K562 (cell line): ENCODE measurements around the gene ST7. TPM values are rescaled to one million over a fixed set of nuclear protein-coding genes. Genes with fewer than 3 reads are reported as not detected.
A peak's percentile ranks its signal among the peaks of the same experiment; 100 is the strongest.

Source experiments
- EP300 ChIP-seq: IDR thresholded peaks from 2 replicates; pipeline ENCODE4 v1.6.1; 2012; ENCODE audit warnings: low read length, improper control_type of control experiment
- FOSL1 ChIP-seq: fragments of 200-800 bp; sonication (Bioruptor generic); conservative IDR thresholded peaks from 2 replicates; pipeline ENCODE4 v1.6.1; 2016; ENCODE audit warnings: missing genetic modification characterization, missing compliant biosample characterization
- GMEB1 ChIP-seq: fragments of 250-450 bp; sonication (Bioruptor Pico); IDR thresholded peaks from 2 replicates; pipeline ENCODE4 v1.4.0; 2020; ENCODE audit warnings: mild to moderate bottlenecking
- SAFB ChIP-seq: fragments of 200-400 bp; formaldehyde crosslinking; IDR thresholded peaks from 2 replicates; pipeline ENCODE4 v1.6.1; 2017; ENCODE audit warnings: low read depth, low read length, borderline replicate concordance
- SNIP1 ChIP-seq: fragments of 450-650 bp; IDR thresholded peaks from 2 replicates; pipeline ENCODE4 v1.7.1; 2017; ENCODE audit warnings: low read depth, mild to moderate bottlenecking
- USF1 ChIP-seq: sonication (generic); formaldehyde crosslinking; IDR thresholded peaks from 2 replicates; pipeline ENCODE4 v1.9.0; 2022; ENCODE audit warnings: mild to moderate bottlenecking, missing genetic modification reagents
- XRCC4 ChIP-seq: IDR thresholded peaks from one replicate; pipeline ENCODE4 v1.6.1; 2011; ENCODE audit not compliant: insufficient read depth, insufficient read length; ENCODE audit errors: extremely low read depth
- ZBTB8A ChIP-seq: fragments of 450-650 bp; IDR thresholded peaks from 2 replicates; pipeline ENCODE4 v1.6.1; 2018; ENCODE audit warnings: mild to moderate bottlenecking, moderate library complexity; ENCODE audit not compliant: partially characterized antibody
- ZNF311 ChIP-seq: fragments of 250-450 bp; sonication (Bioruptor Pico); IDR thresholded peaks from 2 replicates; pipeline ENCODE4 v1.4.0; 2020; ENCODE audit warnings: mild to moderate bottlenecking, moderate library complexity
- ZNF395 ChIP-seq: fragments of 200-800 bp; sonication (Bioruptor generic); IDR thresholded peaks from 2 replicates; pipeline ENCODE4 v1.6.1; 2017; ENCODE audit warnings: missing genetic modification characterization, missing compliant biosample characterization
- ZNF561 ChIP-seq: fragments of 450-650 bp; formaldehyde crosslinking; conservative IDR thresholded peaks from 2 replicates; pipeline ENCODE4 v1.4.0; 2020; ENCODE audit warnings: mild to moderate bottlenecking, moderate library complexity
- ZZZ3 ChIP-seq: fragments of 450-650 bp; IDR thresholded peaks from 2 replicates; pipeline ENCODE4 v1.6.1; 2016; ENCODE audit warnings: antibody characterized with exemption, mild to moderate bottlenecking, moderate library complexity
- polyA plus RNA-seq, 8 experiments: library from polyadenylated mRNA; depleted of rRNA in 4 of 8; stranded (reverse) in 5 of 8; unstranded in 3 of 8; fragments of >200 nt; fragmentation: Nextera tagmentation in 2 of 8; fragmentation: Illumina TruSeq in 1 of 8; extraction: Ambion mirVana in 2 of 8; extraction: Trizol in 1 of 8; gene quantifications; 2 replicates each; pipeline versions ENCODE4 v1.2.1 to v1.2.3, GENCODE V29; 2011 to 2014; ENCODE audit warnings: inconsistent platforms in 1 of 8, missing spikeins in 1 of 8
- total RNA-seq, 7 experiments: library from RNA; depleted of rRNA in 6 of 7; stranded (reverse); fragments of >200 nt in 6 of 7; fragmentation: Illumina TruSeq in 2 of 7; extraction: Trizol in 2 of 7; gene quantifications; 2 replicates each; pipeline versions ENCODE4 v1.2.1 to v1.2.3, GENCODE V29; 2011 to 2021; ENCODE audit warnings: low replicate concordance in 1 of 7
- TF ChIP-seq, protein P1 (sequence below): fragments of 250-450 bp; sonication (Bioruptor Pico); IDR thresholded peaks from 2 replicates; pipeline ENCODE4 v1.8.0; 2021; ENCODE audit warnings: moderate library complexity, mild to moderate bottlenecking, inconsistent platforms
- TF ChIP-seq, protein P2 (sequence below), 2 experiments: fragments of 450-650 bp; IDR thresholded peaks; 2 replicates each; pipeline ENCODE4 v1.6.1; 2016
- TF ChIP-seq, protein P3 (sequence below): fragments of 450-650 bp; formaldehyde crosslinking; IDR thresholded peaks from 2 replicates; pipeline ENCODE4 v1.4.0; 2022; ENCODE audit warnings: missing genetic modification characterization
- TF ChIP-seq, protein P4 (sequence below): sonication (generic); formaldehyde crosslinking; IDR thresholded peaks from 2 replicates; pipeline ENCODE4 v1.8.1; 2023; ENCODE audit warnings: mild to moderate bottlenecking, missing genetic modification reagents

Gene ST7
- total and polyA plus RNA-seq, 9 of the 15 experiments (the other 6 are each of a cell fraction or from before 2014, with no cell fraction given) = 23.9 to 56.3 (median 36.9) TPM

DNA sequence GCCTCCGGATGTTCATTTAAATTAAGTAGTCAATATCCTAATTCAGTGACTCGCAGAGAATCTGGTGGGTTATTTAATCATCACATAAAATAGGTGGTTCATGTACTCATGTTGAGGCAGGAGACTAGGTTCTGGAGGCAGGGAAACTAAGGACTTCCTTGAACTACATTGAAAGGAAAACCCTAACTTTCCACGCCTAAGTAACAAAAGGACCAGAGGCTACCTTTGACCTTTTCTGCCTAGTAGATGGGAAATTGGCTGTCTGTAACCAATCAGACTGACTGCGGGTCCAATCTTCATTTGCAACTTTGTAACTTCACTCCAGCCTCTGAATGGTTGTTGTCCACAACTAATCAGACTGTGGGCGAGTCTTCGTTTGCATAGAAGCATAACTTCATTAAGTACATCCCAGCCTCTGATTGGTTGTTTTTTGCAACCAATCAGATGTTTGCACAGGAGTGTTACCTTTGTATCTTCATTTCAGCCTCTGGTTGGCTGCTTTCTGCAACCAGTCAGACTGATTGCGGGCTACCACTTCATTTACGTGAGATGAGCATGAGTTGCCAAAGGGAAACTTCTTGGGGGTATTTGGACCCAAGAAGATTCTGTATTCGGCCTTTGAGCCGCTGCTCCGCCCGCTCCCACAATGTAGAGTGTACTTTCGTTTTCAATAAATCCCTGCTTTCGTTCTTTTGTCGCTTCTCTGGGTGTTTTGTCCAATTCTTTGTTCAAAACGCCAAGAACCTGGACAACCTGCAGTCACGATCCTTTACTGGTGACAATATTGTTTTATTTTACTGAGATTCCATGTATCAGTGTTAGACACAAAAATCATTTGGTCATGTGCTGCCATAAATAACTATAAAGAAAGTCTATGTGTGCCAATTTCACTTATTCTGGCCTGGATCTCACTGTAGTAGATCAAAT, 1.7 kb upstream of the ST7 start (continued):
- TF ChIP-seq USF1 (CRISPR knock-in tag) = no peak
- TF ChIP-seq, protein P1, sequence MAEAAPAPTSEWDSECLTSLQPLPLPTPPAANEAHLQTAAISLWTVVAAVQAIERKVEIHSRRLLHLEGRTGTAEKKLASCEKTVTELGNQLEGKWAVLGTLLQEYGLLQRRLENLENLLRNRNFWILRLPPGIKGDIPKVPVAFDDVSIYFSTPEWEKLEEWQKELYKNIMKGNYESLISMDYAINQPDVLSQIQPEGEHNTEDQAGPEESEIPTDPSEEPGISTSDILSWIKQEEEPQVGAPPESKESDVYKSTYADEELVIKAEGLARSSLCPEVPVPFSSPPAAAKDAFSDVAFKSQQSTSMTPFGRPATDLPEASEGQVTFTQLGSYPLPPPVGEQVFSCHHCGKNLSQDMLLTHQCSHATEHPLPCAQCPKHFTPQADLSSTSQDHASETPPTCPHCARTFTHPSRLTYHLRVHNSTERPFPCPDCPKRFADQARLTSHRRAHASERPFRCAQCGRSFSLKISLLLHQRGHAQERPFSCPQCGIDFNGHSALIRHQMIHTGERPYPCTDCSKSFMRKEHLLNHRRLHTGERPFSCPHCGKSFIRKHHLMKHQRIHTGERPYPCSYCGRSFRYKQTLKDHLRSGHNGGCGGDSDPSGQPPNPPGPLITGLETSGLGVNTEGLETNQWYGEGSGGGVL = no peak
- TF ChIP-seq ZBTB8A = no peak
- no peak for TF ChIP-seq ZNF395 (CRISPR knock-in tag)
- TF ChIP-seq, protein P2, sequence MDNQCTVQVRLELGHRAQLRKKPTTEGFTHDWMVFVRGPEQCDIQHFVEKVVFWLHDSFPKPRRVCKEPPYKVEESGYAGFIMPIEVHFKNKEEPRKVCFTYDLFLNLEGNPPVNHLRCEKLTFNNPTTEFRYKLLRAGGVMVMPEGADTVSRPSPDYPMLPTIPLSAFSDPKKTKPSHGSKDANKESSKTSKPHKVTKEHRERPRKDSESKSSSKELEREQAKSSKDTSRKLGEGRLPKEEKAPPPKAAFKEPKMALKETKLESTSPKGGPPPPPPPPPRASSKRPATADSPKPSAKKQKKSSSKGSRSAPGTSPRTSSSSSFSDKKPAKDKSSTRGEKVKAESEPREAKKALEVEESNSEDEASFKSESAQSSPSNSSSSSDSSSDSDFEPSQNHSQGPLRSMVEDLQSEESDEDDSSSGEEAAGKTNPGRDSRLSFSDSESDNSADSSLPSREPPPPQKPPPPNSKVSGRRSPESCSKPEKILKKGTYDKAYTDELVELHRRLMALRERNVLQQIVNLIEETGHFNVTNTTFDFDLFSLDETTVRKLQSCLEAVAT (IDR thresholded peaks at IDR 0.05) = peak in 1 of 2 experiments; percentile 40; a peak in 1 of 4 replicates
- no peak for TF ChIP-seq FOSL1
- no peak for TF ChIP-seq EP300
- no peak for TF ChIP-seq ZZZ3
- TF ChIP-seq, protein P3, sequence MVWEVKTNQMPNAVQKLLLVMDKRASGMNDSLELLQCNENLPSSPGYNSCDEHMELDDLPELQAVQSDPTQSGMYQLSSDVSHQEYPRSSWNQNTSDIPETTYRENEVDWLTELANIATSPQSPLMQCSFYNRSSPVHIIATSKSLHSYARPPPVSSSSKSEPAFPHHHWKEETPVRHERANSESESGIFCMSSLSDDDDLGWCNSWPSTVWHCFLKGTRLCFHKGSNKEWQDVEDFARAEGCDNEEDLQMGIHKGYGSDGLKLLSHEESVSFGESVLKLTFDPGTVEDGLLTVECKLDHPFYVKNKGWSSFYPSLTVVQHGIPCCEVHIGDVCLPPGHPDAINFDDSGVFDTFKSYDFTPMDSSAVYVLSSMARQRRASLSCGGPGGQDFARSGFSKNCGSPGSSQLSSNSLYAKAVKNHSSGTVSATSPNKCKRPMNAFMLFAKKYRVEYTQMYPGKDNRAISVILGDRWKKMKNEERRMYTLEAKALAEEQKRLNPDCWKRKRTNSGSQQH (CRISPR knock-in tag) = no peak
- TF ChIP-seq SNIP1 = no peak
- TF ChIP-seq SAFB = no peak
- no peak for TF ChIP-seq XRCC4
- TF ChIP-seq ZNF311 = no peak
- no peak for TF ChIP-seq GMEB1 (CRISPR knock-in tag)
- TF ChIP-seq, protein P4, sequence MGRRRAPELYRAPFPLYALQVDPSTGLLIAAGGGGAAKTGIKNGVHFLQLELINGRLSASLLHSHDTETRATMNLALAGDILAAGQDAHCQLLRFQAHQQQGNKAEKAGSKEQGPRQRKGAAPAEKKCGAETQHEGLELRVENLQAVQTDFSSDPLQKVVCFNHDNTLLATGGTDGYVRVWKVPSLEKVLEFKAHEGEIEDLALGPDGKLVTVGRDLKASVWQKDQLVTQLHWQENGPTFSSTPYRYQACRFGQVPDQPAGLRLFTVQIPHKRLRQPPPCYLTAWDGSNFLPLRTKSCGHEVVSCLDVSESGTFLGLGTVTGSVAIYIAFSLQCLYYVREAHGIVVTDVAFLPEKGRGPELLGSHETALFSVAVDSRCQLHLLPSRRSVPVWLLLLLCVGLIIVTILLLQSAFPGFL (CRISPR knock-in tag) = 0 out of 2 replicates have a peak, but pooled peaks have one; percentile 55
- no peak for TF ChIP-seq ZNF561 (CRISPR knock-in tag)
